ENCODE data around the gene RPS6KL1.

DNA sequence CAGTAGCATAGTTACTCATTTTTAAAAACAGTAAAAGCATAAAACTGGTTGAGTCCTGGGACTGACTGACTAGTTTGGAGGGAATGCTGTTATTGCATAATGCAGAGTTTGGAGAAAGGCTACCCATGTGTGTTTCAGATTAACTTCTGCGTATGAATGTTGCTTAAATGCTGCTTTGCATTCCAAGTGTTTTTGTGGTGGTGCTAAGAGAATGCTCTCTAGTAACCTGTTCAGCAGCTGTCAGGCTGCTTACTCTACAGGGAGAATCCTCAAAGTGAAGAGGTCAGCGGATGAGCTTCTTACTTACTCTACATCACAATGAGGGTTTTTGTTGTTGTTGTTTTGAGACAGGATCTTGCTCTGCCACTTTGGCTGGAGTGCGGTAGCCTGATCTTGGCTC lies 37.1 kb downstream of the RPS6KL1 start:
- TF ChIP-seq, protein P1, sequence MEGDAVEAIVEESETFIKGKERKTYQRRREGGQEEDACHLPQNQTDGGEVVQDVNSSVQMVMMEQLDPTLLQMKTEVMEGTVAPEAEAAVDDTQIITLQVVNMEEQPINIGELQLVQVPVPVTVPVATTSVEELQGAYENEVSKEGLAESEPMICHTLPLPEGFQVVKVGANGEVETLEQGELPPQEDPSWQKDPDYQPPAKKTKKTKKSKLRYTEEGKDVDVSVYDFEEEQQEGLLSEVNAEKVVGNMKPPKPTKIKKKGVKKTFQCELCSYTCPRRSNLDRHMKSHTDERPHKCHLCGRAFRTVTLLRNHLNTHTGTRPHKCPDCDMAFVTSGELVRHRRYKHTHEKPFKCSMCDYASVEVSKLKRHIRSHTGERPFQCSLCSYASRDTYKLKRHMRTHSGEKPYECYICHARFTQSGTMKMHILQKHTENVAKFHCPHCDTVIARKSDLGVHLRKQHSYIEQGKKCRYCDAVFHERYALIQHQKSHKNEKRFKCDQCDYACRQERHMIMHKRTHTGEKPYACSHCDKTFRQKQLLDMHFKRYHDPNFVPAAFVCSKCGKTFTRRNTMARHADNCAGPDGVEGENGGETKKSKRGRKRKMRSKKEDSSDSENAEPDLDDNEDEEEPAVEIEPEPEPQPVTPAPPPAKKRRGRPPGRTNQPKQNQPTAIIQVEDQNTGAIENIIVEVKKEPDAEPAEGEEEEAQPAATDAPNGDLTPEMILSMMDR (IDR thresholded peaks at IDR 0.05), result no peak
- no peak for TF ChIP-seq POLR2A (IDR thresholded peaks at IDR 0.05)
